Mucosa of descending colon (tissue), 3 donors: Measurements from ENCODE around the gene HHLA2. TPM values are rescaled to one million over a fixed set of nuclear protein-coding genes. Genes with fewer than 3 reads are reported as not detected.

Source experiments
- ATAC-seq: fragments of 200-7000 bp; cut with Tn5 transposase; one replicate; pipeline ENCODE4 v1.9.1; 2020; ENCODE audit warnings: mild to moderate bottlenecking, moderate library complexity
- DNase-seq, 3 donors: peaks; one replicate each; pipeline ENCODE4 v3.0.0-alpha.2; 2020
- H3K36me3 ChIP-seq: fragments of 200-600 bp; one replicate; pipeline ENCODE4 v1.8.0; 2021; ENCODE audit warnings: low read depth, mild to moderate bottlenecking
- H3K4me1 ChIP-seq: fragments of 200-600 bp; one replicate; pipeline ENCODE4 v1.8.0; 2021; ENCODE audit warnings: low read depth, mild to moderate bottlenecking
- H3K4me3 ChIP-seq: fragments of 200-600 bp; one replicate; pipeline ENCODE4 v1.8.0; 2021; ENCODE audit warnings: mild to moderate bottlenecking
- H3K9me3 ChIP-seq: fragments of 200-600 bp; one replicate; pipeline ENCODE4 v1.8.0; 2021; ENCODE audit warnings: mild to moderate bottlenecking
- CTCF ChIP-seq: fragments of 200-600 bp; IDR thresholded peaks from one replicate; pipeline ENCODE4 v1.8.0; 2022; ENCODE audit warnings: antibody characterized with exemption, mild to moderate bottlenecking
- intact Hi-C, 2 donors: fragments of 100-400 bp; cut with DNase I in 1 of 2; cut with micrococcal nuclease in 1 of 2; formaldehyde crosslinking; loops; one replicate each; pipeline versions ENCODE4 v1.11.0 to v1.11.1; 2022; cut with DNase I, micrococcal nuclease
- total RNA-seq, 3 donors: library from RNA; stranded (reverse); fragmentation: NEBNext Ultra II Directional in 2 of 3; extraction: Animal tissue kit (Norgen Biotek cat#: 25700) in 2 of 3; gene quantifications; one replicate each; pipeline versions ENCODE4 v1.2.1 to v1.2.4, GENCODE V29; 2021 to 2023
- donor health status: DM: no; HTN: no; CAD: no; lungs with moderate emphysema.
- donor health status: DM: no; HTN: no; CAD: no.
- donor health status: DM: no; HTN: yes; CAD: no.

The HHLA2 gene
- total RNA-seq, 3 donors from 2014 or later: 98.2 to 276 (median 169) TPM

GRCh38 chr3:108391917-108392593, 95.7 kb downstream of the HHLA2 start:
- no peak for TF ChIP-seq CTCF
- no peak for DNase-seq
- ATAC-seq: peak; percentile 72
- no peaks in the 10 kb centered on the region for H3K36me3 ChIP-seq
- H3K9me3 ChIP-seq: no peaks in the 10 kb centered on the region
- peaks cover 9% of the 10 kb centered on the region for H3K4me1 ChIP-seq
- intact Hi-C loops: no loop called here
- no peak overlapping the region for H3K4me3 ChIP-seq

GRCh38 chr3:108393128-108393900, 97.0 kb downstream of the HHLA2 start:
- Histone ChIP-seq H3K4me1 (peaks cover 9% of the 10 kb centered on the region), H3K36me3 (no peaks in the 10 kb centered on the region), H3K4me3 (no peak overlapping the region), H3K9me3 (no peaks in the 10 kb centered on the region)
- DNase-seq (no peak), ATAC-seq (no peak)
- intact Hi-C loops: no loop called here
- no peak for TF ChIP-seq CTCF

GRCh38 chr3:108394016-108394415, 97.7 kb downstream of the HHLA2 start:
- intact Hi-C loops: no loop called here

GRCh38 chr3:108394563-108394962, 98.2 kb downstream of the HHLA2 start:
- Histone ChIP-seq H3K36me3 (no peaks in the 10 kb centered on the region), H3K4me3 (no peak overlapping the region), H3K9me3 (no peaks in the 10 kb centered on the region), H3K4me1 (peaks cover 4% of the 10 kb centered on the region)
- DNase-seq (no peak), ATAC-seq (no peak)
- TF ChIP-seq CTCF: no peak
- intact Hi-C loops: no loop called here

More at GRCh38 chr3:108394016-108394415, 97.7 kb downstream of the HHLA2 start:
- peaks cover 5% of the 10 kb centered on the region for H3K4me1 ChIP-seq
- H3K9me3 ChIP-seq: no peaks in the 10 kb centered on the region
- H3K4me3 ChIP-seq: no peak overlapping the region
- ATAC-seq: no peak
- TF ChIP-seq CTCF: no peak
- no peak for DNase-seq
- no peaks in the 10 kb centered on the region for H3K36me3 ChIP-seq

GRCh38 chr3:108396336-108396735, 100.0 kb downstream of the HHLA2 start:
- no peak for TF ChIP-seq CTCF
- no peak for ATAC-seq
- Histone ChIP-seq H3K36me3 (no peaks in the 10 kb centered on the region), H3K4me1 (no peaks in the 10 kb centered on the region), H3K9me3 (no peaks in the 10 kb centered on the region), H3K4me3 (no peak overlapping the region)
- intact Hi-C loops: no loop called here
- no peak for DNase-seq
